Posterior cingulate gyrus (tissue), 11 donors: ENCODE data around the gene TMTC2.

Experiments used
- DNase-seq, 10 donors: peaks; one replicate each; pipeline versions ENCODE4 v3.0.0 to v3.0.0-alpha.2; 2020 to 2021; ENCODE audit warnings: mixed read lengths in 3 of 10
- intact Hi-C: fragments of 100-400 bp; cut with DNase I; formaldehyde crosslinking; loops from one replicate; pipeline ENCODE4 v1.15.1; 2023

TMTC2 gene

DNA sequence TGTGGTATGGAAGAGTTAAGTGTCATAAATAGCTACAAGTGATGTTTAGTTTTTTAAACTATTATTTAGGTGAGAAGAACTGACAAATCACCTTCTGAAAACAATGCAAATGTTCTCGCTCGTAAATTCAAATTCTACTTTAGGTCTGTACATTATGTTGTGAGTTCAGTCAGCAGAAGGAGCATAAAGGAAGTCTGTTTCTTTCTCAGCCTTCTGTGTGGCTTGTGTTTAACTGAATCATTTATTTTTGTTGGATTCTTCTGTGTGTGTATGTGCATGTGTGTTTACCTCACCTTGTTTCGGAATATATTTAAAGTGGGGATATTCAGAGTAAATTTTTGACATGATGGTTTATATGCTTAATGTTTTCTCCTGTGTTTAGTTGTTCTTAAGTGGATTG, 285.9 kb downstream of the TMTC2 start:
- no peak for DNase-seq
- intact Hi-C loops, result no loop called here

DNA sequence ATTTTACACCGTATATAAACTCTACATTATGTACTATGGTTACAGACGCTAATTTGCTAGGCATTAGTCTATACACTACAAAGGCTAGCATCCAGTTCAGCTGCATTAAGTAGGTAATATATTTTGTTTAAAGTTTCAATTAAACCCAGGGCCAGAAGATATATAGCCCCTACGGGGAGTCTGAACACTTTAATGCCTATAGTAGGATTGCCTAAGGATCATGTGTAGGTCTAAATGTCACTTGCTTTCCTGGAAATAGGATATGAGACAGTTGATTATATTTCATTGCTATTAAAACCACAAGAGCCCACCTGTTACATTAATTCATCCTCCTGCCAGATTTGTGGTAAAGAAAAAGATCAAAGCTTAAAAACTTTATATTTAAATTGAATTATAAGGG, 286.9 kb downstream of the TMTC2 start:
- intact Hi-C loops, result no loop called here
- DNase-seq, result no peak

- no peak for DNase-seq
- intact Hi-C loops, result no loop called here
Measured at GRCh38 chr12:82981150-82981549, 294.4 kb downstream of the TMTC2 start.

DNA sequence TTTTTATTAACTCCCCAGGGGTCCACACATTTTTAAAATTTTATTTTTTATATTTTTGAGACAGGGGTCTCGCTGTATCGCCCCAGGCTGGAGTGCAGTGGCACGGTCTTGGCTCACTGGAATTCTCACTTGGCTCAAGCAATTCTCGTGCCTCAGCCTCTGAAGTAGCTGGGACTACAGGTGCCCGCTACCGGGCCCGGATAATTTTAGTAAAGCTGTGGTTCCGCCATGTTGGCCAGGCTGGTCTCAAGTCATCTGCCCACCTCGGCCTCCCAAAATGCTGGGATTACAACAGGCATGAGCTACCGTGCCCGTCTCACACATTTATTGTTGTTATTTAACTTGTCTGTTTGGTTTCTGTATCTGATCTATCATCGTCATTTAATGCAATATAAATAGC, 307.4 kb downstream of the TMTC2 start:
- intact Hi-C loops, result no loop called here
- peak in 2 of 10 donors; percentile 48 to 65 for DNase-seq

- no peak for DNase-seq
- intact Hi-C loops, result no loop called here
Measured at GRCh38 chr12:82996168-82996812, 309.6 kb downstream of the TMTC2 start.

DNA sequence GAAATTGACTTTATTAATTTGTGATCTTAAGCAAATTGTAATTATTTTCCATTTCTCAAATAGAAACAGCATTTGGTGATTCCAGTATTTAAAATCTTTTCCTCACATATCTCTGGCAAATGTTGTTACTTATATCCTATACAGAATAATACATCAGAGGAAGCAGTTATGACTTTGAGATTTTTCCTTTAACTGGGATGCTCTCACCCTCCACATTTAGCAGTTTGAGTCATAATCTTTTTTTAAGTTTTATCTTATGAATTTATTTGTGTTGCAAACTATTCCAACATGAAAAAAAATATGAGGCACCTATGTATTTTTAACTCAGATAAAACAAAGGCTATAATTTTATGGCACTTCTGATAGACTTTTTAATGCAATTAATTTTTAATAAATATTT, 311.8 kb downstream of the TMTC2 start:
- intact Hi-C loops, result no loop called here
- no peak for DNase-seq

DNA sequence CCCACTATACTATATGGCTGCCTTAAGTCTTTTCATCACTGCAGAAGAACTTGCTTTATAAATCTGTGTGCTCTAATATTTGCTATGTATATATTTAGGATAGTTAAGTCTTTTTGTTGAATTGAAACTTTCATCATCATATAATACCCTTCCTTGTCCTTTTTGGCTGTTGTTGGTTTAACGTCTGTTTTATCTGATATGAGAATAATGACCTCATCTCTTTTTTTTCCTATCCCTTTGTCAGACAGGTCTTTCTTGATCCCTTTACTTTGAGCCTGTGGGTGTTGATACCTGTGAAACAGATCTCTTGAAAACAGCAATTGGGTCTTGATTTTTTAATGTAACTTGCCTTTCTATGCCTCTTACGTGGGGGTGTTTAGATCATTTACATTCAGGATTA, 316.3 kb downstream of the TMTC2 start:
- intact Hi-C loops, result no loop called here

DNA sequence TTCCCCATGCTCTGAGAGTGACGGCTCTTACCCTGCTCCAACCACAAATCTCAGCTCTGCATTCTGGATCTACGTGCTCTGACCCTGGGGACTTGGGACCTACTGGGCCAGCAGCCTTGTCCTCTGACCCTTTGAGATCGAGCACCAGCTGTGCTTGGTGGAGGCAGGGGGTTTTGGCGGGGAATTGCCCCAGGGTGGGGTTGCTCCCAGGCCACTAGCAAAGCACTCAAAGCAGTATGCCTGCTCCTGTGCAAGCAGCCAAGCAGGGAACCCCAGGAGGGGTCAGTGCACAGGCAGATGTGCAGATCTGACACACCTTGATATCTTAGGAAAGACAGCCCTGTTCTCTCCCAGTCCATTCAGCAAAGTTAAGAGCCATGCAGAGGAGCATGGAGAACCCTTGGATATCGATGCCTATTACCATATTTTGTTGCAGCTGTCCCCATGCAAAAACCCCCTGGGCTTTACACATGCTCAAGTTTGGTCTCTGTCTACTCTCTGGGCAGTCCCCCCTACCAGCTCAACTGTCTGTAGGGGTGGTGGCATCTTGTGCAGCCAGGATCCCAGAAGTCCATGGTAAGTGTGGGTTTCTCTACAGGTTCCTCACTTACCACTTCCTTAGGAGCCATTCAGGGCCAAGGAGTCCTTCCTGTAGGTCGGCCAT, 319.0 kb downstream of the TMTC2 start:
- intact Hi-C loops, result no loop called here
- DNase-seq, result peak in 1 of 10 donors; percentile 65

More for the DNA sequence above, 316.3 kb downstream of the TMTC2 start:
- no peak for DNase-seq

DNA sequence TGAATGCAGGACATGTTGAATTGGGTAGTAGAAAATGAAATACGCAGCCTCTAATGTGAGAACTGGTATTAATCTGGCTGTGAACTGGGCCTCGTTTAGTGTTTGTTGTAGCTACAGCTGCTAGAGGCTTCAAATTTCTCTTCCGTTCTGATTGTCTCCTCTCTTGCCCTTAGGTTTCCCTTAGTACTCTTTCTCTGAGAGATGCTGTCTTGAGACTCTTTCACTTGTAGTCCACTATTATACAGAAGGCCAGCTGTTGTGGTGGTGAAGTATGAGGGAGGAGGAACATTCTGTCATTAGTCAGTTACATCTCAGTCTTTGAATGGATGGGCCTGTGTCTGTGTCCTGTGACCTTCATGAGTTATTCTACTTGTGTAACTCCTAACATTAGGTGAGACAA, 322.0 kb downstream of the TMTC2 start:
- no peak for DNase-seq
- intact Hi-C loops, result no loop called here

DNA sequence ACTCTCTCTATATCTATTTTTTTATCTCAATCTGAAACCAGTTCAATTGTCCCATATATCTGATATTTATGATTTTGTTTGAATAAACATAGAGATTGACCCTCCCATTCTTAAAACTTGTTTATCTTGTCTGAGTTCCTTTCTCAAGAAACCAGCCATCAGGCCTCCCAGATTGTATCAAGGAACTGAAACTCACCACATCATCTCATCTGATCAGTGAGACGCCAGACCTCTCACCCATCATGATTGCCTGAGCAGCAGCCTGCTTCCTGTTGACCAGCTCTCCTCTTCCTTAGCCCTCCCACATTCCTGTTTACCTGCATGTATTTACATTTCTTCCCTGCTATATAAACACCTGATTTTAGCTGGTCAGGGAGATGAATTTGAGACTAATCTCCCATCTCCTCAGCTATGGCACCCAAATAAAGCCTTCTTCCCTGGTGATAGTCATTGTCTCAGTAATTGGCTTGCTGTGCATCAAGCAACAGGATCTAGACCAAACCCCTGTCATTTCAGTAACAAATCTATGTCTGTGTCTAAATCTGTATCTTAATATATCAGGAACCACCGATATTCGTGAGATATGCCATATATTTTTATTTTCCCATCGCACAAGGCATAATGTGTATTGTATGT, 323.6 kb downstream of the TMTC2 start:
- no peak for DNase-seq

DNA sequence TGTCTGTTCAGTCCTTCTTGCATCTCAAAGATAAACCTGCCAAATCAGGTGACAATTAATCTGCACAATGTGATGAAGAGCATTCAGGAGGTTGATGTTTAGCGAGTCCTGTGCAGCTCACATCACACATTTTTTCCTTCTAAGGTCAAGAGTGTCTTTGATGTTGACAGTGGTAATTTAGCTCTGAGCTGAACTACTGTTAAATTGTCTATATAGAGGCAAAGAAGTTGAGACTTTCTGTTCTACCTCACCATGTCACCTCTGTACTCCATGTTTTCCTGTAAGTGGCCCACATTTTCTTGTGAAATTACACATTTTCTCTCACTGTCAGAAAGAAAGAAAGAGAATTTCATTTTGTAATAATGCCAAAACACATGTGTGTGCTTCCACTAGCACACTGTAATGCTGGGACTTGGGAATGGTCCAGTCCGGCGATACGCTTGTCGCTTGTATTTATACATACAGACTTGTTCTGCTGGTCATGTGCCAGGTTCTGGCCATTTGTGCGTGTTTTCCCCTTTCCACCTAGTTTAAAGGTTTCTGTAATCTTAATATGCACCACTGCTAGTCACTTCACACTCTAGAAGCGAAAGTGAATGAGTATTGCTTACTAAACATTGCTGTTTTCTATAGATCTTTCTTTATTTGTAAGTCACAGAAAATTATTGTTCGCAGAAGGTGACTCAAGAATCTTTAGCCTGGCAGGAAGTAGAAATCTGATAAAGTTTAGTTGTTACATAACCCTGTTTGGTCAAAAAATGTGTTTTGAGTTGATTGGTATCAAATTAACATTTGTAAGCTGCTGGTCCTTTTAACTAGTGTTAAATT, 328.9 kb downstream of the TMTC2 start:
- DNase-seq, result peak in 3 of 10 donors; percentile 13 to 78 (median 13)
- intact Hi-C loops, result loop anchor here (10.0 kb wide), 1 partner anchor 331 kb away; the partner anchor contains the start of gene TMTC2

More for the DNA sequence above, 323.6 kb downstream of the TMTC2 start:
- intact Hi-C loops, result loop anchor here (10.0 kb wide), 1 partner anchor 325 kb away; the partner anchor contains the start of gene TMTC2

GRCh38 chr12:83016218-83016835, 329.6 kb downstream of the TMTC2 start:
- intact Hi-C loops, result loop anchor here (10.0 kb wide), 1 partner anchor 332 kb away; the partner anchor contains the start of gene TMTC2
- peak in 2 of 10 donors; percentile 14 to 43 for DNase-seq

GRCh38 chr12:83016991-83017390, 330.3 kb downstream of the TMTC2 start:
- no peak for DNase-seq
- intact Hi-C loops, result loop anchor here (10.0 kb wide), 1 partner anchor 332 kb away; the partner anchor contains the start of gene TMTC2

DNA sequence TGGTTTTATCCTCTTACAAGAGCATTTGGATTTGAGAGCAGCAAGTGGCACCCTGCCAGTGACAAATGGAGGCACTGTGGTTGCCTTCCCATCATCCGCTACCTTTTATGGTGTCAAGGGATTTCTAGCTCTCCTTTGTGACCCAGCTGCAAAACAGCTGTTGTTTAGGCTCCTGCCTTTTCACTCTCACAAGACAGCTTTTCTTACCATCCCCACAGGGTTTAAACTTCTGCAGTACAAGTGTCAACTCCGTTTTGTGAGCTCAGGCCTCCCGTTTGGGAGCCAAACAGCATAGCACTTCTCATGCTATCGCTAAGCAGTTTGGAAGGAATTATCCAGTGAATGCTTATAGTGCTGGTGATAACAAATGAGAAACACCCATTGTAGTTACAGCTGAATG, 331.4 kb downstream of the TMTC2 start:
- intact Hi-C loops, result loop anchor here (10.0 kb wide), 1 partner anchor 333 kb away; the partner anchor contains the start of gene TMTC2

DNA sequence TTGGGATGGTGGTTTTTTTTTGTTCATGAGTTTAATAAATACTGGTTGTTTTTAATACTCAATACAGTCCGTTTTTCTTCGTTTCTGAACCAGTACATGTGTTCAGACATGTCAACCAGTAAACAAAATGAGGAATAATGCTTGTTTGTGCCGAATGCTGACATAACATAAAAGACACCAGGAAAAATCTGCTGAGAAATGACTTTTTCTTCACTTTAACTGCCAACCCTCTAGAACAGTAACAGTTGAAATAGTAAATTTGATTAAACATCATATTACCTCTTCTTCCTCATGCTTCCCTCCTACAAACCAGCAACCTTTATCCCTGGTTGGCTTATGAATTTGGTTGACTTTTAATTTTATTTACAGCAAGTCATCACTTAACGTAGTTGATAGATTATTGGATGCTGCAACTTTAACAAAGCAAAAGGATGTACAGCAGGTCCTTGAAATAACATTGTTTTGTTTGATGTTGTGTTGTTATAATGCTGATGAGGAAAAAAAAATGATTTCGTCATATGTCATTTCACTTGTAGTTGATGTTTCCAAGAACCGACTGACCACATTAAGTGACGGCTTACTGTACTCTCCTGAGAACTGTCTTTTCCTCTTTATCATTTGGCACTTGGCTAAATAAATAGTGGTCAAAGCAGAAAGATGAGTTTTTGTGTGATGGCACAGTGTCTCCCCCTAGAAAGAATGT, 340.5 kb downstream of the TMTC2 start:
- DNase-seq, result no peak
- intact Hi-C loops, result no loop called here

More for the DNA sequence above, 331.4 kb downstream of the TMTC2 start:
- no peak for DNase-seq

DNA sequence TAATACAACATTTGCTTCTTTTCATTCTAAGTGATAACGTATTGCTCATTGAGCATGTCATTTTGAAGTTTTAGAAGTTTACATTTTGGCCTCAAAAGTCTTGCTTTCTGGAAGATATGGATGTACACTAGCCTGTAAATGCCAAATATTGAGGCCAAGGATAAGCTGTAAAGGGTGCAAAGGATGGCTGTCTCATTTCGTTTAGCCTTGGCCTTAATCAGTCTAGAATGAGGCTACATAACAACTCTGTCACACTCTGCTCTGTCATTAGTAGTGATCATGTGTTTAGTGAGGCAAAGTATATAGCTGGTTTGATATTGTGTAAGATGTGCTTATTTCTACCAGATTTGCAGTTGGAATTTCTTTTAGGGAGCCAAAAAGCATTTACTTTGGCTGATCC, 344.5 kb downstream of the TMTC2 start:
- intact Hi-C loops, result no loop called here
- DNase-seq, result no peak

DNA sequence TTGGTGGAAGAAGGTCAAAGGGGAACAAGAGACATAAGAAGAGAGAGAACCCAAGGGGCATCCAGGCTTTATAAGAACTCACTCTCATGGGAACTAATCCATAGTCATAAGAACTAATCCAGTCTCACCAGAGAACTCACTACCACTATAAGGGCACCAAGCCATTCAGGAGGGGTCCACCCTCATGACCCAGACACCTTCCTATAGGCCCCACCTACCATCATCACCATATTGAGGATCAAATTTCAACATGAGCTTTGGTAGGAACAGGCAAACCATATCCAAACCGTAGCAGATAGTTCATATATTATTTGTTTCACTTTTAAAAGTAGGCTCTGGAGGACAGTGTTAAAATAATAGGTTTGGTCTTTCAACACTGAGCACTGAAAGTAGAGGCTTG, 350.1 kb downstream of the TMTC2 start:
- no peak for DNase-seq
- intact Hi-C loops, result no loop called here

GRCh38 chr12:83039413-83039812, 352.7 kb downstream of the TMTC2 start:
- intact Hi-C loops, result no loop called here
- no peak for DNase-seq

- no peak for DNase-seq
- intact Hi-C loops, result no loop called here
Measured at GRCh38 chr12:83040339-83040738, 353.6 kb downstream of the TMTC2 start.
